Measurements from ENCODE around the gene FBH1. TPM values are rescaled to one million over a fixed set of nuclear protein-coding genes. Genes with fewer than 3 reads are reported as not detected.

Gene FBH1
- total and polyA plus RNA-seq, 10 of the 15 experiments (the other 5 are each of a cell fraction or from before 2014, with no cell fraction given): 6.1 to 67.6 (median 47.2) TPM

GRCh38 chr10:5858811-5859210 lies 31.2 kb upstream of the FBH1 start:
- ChIA-PET POLR2A (interaction anchor here (0.9 to 1.9 kb wide), 4 partner anchors 14 to 45 kb away, joined by 3 to 7 read pairs (median 4); partner anchors contain the start of gene GDI2), SMC1A (ENCODE audit: uncharacterized antibody, unreplicated experiment) (interaction anchor here (0.8 to 4.5 kb wide), 9 partner anchors 12 to 167 kb away, joined by 3 to 23 read pairs (median 4); no protein-coding TSS in a partner anchor), RAD21 (ENCODE audit: unreplicated experiment) (interaction anchor here (0.6 to 7.1 kb wide), 4 partner anchors 15 to 140 kb away, joined by 3 to 107 read pairs (median 4); partner anchors contain the start of genes ANKRD16 and FBH1)

More at GRCh38 chr10:5858811-5859210, 31.2 kb upstream of the FBH1 start:
- Histone ChIP-seq H3K36me3 (ENCODE audit: control insufficient read depth in 2 of 2, insufficient read depth in 2 of 2, low read length in 1 of 2) (no peaks in the 10 kb centered on the region), H3K9me3 (replicated peaks; ENCODE audit: control insufficient read depth, insufficient read depth, low read length) (no peaks in the 10 kb centered on the region; the same call in 2 of the 3 replicates), H3K27me3 (replicated peaks in 1 of 2; ENCODE audit: control insufficient read depth in 2 of 2, insufficient read depth in 2 of 2, low read length in 1 of 2) (no peaks in the 10 kb centered on the region; a peak in 1 of 4 replicates), H2AFZ (ENCODE audit: control insufficient read depth, low read depth, low read length) (no peak overlapping the region), H3K79me2 (ENCODE audit: control insufficient read depth, insufficient read depth, low read length) (no peaks in the 10 kb centered on the region), H3K27ac (ENCODE audit: control insufficient read depth, insufficient read depth) (no peak overlapping the region), H3K9ac (ENCODE audit: control insufficient read depth, insufficient read depth, low read length) (no peak overlapping the region), H3K4me3 (no peak overlapping the region), H3K4me1 (ENCODE audit: control insufficient read depth, insufficient read depth, low read length) (peaks cover 20% of the 10 kb centered on the region), H3K4me2 (ENCODE audit: control insufficient read depth, insufficient read depth) (no peak overlapping the region), H4K20me1 (ENCODE audit: control insufficient read depth, insufficient read depth) (no peaks in the 10 kb centered on the region)
- DNase-seq (ENCODE audit: low read depth, low spot score): no peak
- no TSS peak for BruUV-seq (replicated peaks)
- FAIRE-seq: no peak
- CTCF ChIA-PET: interaction anchor here (1.1 to 4.2 kb wide), 3 partner anchors 15 to 50 kb away, joined by 5 to 23 read pairs (median 5); no protein-coding TSS in a partner anchor
- in situ Hi-C loops (cut with MboI): no loop called here
- intact Hi-C loops (cut with micrococcal nuclease; ENCODE audit: unreplicated experiment): no loop called here
- no peak for TF ChIP-seq E4F1 (IDR thresholded peaks at IDR 0.05; ENCODE audit: borderline replicate concordance, partially characterized antibody)
- no peak for TF ChIP-seq ZZZ3 (IDR thresholded peaks at IDR 0.05; ENCODE audit: control insufficient read depth, insufficient read length, low read depth)
- TF ChIP-seq CBX5 (IDR thresholded peaks at IDR 0.05; ENCODE audit: low read depth): no peak
- no peak for TF ChIP-seq NFYB (IDR thresholded peaks at IDR 0.05; ENCODE audit: insufficient read depth, low read depth, low read length)
- TF ChIP-seq MTA2 (IDR thresholded peaks at IDR 0.05; ENCODE audit: low read depth): no peak
- TF ChIP-seq PBX3 (IDR thresholded peaks at IDR 0.05; ENCODE audit: insufficient replicate concordance, low read depth, low read length): no peak
- no peak for TF ChIP-seq YY1 (IDR thresholded peaks at IDR 0.05; ENCODE audit: low read depth, low read length)
- TF ChIP-seq USF2 (IDR thresholded peaks at IDR 0.05; ENCODE audit: borderline replicate concordance, low read depth, low read length): no peak
- no peak for TF ChIP-seq YBX1 (IDR thresholded peaks at IDR 0.05)
- no peak for TF ChIP-seq SMC3 (IDR thresholded peaks at IDR 0.05; ENCODE audit: borderline replicate concordance, low read length)
- TF ChIP-seq CREM (IDR thresholded peaks at IDR 0.05; ENCODE audit: low read depth): no peak
- no peak for TF ChIP-seq FOS (IDR thresholded peaks at IDR 0.05; ENCODE audit: borderline replicate concordance, extremely low read depth, insufficient read length)
- TF ChIP-seq ZBTB4 (CRISPR knock-in tag; IDR thresholded peaks at IDR 0.05): no peak
- 77% methylated on average over 5 of the region's 5 CpGs for WGBS (ENCODE audit: insufficient coverage, insufficient replicate concordance, low lambda C conversion rate, missing lambda C conversion rate)
- no peak for ATAC-seq

Measured in GM12878 (cell line).